IMR-90 (cell line): ENCODE results near the gene DENND5A. TPM values are rescaled to one million over a fixed set of nuclear protein-coding genes. Genes with fewer than 3 reads are reported as not detected.
"Not testable (repeated sequence)": the region's sequence is repeated elsewhere in the genome, so short reads cannot be mapped to it uniquely, and the experiment has no call there.

Source experiments
- ATAC-seq: fragments of 200-7000 bp; cut with Tn5 transposase; 2 replicates; pipeline ENCODE4 v1.9.1; 2020; ENCODE audit warnings: low read depth, mild to moderate bottlenecking, moderate library complexity
- BruUV-seq: library from RNA; stranded (reverse); fragments of 400-500 nt; replicated peaks from 2 replicates; lab custom pipeline; 2021; lab: Mats Ljungman, UMichigan
- CTCF ChIA-PET: fragments of 300-600 bp; formaldehyde crosslinking; extraction: SDS; loops from one replicate; lab custom pipeline; 2021; ENCODE audit warnings: antibody characterized with exemption; lab: Yijun Ruan, JAX
- POLR2A ChIA-PET: fragments of 300-600 bp; sonication (Branson Sonifier 250); formaldehyde crosslinking; loops from one replicate; lab custom pipeline; 2022; ENCODE audit warnings: antibody characterized with exemption; ENCODE audit not compliant: unreplicated experiment; lab: Charles Lee
- DNase-seq: peaks from one replicate; pipeline ENCODE4 v3.0.0; 2013
- H2AFZ ChIP-seq: replicated peaks from 2 replicates; pipeline ENCODE3; 2013; ENCODE audit warnings: low read length, mild to moderate bottlenecking; ENCODE audit not compliant: poor library complexity
- H2AK5ac ChIP-seq: 2 replicates; pipeline ENCODE4 v1.6.1; 2013; ENCODE audit warnings: low read depth, low read length, inconsistent platforms
- H2AK9ac ChIP-seq: replicated peaks from 2 replicates; pipeline ENCODE3; 2013; ENCODE audit warnings: mild to moderate bottlenecking, low read depth, low read length, moderate library complexity; ENCODE audit not compliant: poor library complexity
- H2BK120ac ChIP-seq: 2 replicates; pipeline ENCODE4 v1.6.1; 2013; ENCODE audit warnings: low read depth, low read length, inconsistent platforms
- H2BK15ac ChIP-seq: 3 replicates; pipeline ENCODE4 v1.6.1; 2013; ENCODE audit warnings: low read depth, low read length, inconsistent platforms
- H2BK20ac ChIP-seq: 2 replicates; pipeline ENCODE4 v1.6.1; 2013; ENCODE audit warnings: low read depth, mild to moderate bottlenecking, inconsistent platforms, low read length, moderate library complexity
- H2BK5ac ChIP-seq: 2 replicates; pipeline ENCODE4 v1.6.1; 2013; ENCODE audit warnings: mild to moderate bottlenecking, low read depth, low read length, inconsistent platforms; ENCODE audit not compliant: poor library complexity, severe bottlenecking
- H3K14ac ChIP-seq: replicated peaks from 2 replicates; pipeline ENCODE4 v1.6.1; 2013; ENCODE audit warnings: low read depth, low read length, inconsistent platforms
- H3K18ac ChIP-seq: 2 replicates; pipeline ENCODE4 v1.6.1; 2013; ENCODE audit warnings: low read depth, low read length, control low read depth
- H3K23ac ChIP-seq: 2 replicates; pipeline ENCODE4 v1.6.1; 2013; ENCODE audit warnings: low read depth, low read length, inconsistent platforms
- H3K27ac ChIP-seq: 2 replicates; pipeline ENCODE4 v1.5.1; 2013; ENCODE audit warnings: mild to moderate bottlenecking, control low read depth, low read length; ENCODE audit not compliant: insufficient read depth
- H3K27me3 ChIP-seq: 2 replicates; pipeline ENCODE4 v1.6.1; 2013; ENCODE audit warnings: low read length; ENCODE audit not compliant: control insufficient read depth, insufficient read depth
- H3K36me3 ChIP-seq: 2 replicates; pipeline ENCODE4 v1.6.1; 2013; ENCODE audit warnings: low read length, mixed read lengths; ENCODE audit not compliant: control insufficient read depth, insufficient read depth
- H3K4ac ChIP-seq: 2 replicates; pipeline ENCODE4 v1.6.1; 2013; ENCODE audit warnings: low read depth, low read length, inconsistent platforms
- H3K4me1 ChIP-seq: 2 replicates; pipeline ENCODE4 v1.6.1; 2013; ENCODE audit warnings: low read length, mixed read lengths; ENCODE audit not compliant: control insufficient read depth, insufficient read depth
- H3K4me2 ChIP-seq: 2 replicates; pipeline ENCODE4 v1.6.1; 2013; ENCODE audit warnings: low read depth, mild to moderate bottlenecking, control low read depth, low read length, moderate library complexity
- H3K4me3 ChIP-seq: 2 replicates; pipeline ENCODE4 v1.5.1; 2013; ENCODE audit warnings: low read depth, mild to moderate bottlenecking, control low read depth, low read length, moderate library complexity; ENCODE audit not compliant: insufficient read depth
- H3K56ac ChIP-seq: 2 replicates; pipeline ENCODE4 v1.6.1; 2013; ENCODE audit warnings: low read length, inconsistent platforms; ENCODE audit not compliant: insufficient read depth; ENCODE audit errors: extremely low read depth
- H3K79me1 ChIP-seq, 2 experiments: 2 replicates each; pipeline ENCODE4 v1.6.1; 2013; ENCODE audit warnings: low read length in 2 of 2, inconsistent platforms in 1 of 2, low read depth in 1 of 2
- H3K9ac ChIP-seq: 2 replicates; pipeline ENCODE4 v1.6.1; 2013; ENCODE audit warnings: low read depth, low read length, control low read depth
- H3K9me1 ChIP-seq: 2 replicates; pipeline ENCODE4 v1.6.1; 2013; ENCODE audit warnings: low read length, inconsistent platforms; ENCODE audit not compliant: insufficient read depth
- H3K9me3 ChIP-seq: 2 replicates; pipeline ENCODE4 v1.6.1; 2013; ENCODE audit warnings: low read length; ENCODE audit not compliant: control insufficient read depth, insufficient read depth
- H4K20me1 ChIP-seq: 2 replicates; pipeline ENCODE4 v1.6.1; 2013; ENCODE audit warnings: low read length, inconsistent platforms; ENCODE audit not compliant: insufficient read depth
- H4K5ac ChIP-seq: 2 replicates; pipeline ENCODE4 v1.6.1; 2013; ENCODE audit warnings: mild to moderate bottlenecking, low read depth, low read length, control low read depth
- H4K8ac ChIP-seq, 2 experiments: 2 replicates each; pipeline ENCODE4 v1.6.1; 2013; ENCODE audit warnings: low read depth in 2 of 2, low read length in 2 of 2, control low read depth in 1 of 2, inconsistent platforms in 1 of 2
- H4K91ac ChIP-seq: 2 replicates; pipeline ENCODE4 v1.6.1; 2013; ENCODE audit warnings: low read depth, low read length, inconsistent platforms; ENCODE audit not compliant: insufficient read depth
- NFE2L2 ChIP-seq: fragments of 150-350 bp; IDR thresholded peaks from 2 replicates; pipeline ENCODE4 v1.6.1; 2016; ENCODE audit warnings: low read depth, mild to moderate bottlenecking, low read length
- POLR2A ChIP-seq: IDR thresholded peaks from 2 replicates; pipeline ENCODE4 v1.6.1; 2012; ENCODE audit warnings: mild to moderate bottlenecking, low read depth, low read length
- WGBS, 2 experiments: methylation state at CpG; one replicate each; pipeline versions ENCODE4 v1.1.5 to v1.1.7; 2013; ENCODE audit warnings: missing lambda C conversion rate in 2 of 2; ENCODE audit not compliant: insufficient read length in 1 of 2; ENCODE audit errors: extremely low coverage in 2 of 2; 5-methylcytosine and 5-hydroxymethylcytosine counted together
- dilution Hi-C: fragments of 300-500 bp; cut with HindIII; formaldehyde crosslinking; loops from one replicate; pipeline ENCODE4 v1.14.3; 2018; ENCODE audit warnings: low sequenced_read_pairs; ENCODE audit not compliant: unreplicated experiment
- in situ Hi-C: fragments of 300-500 bp; cut with MboI; formaldehyde crosslinking; loops from 3 replicates; pipeline ENCODE4 v1.14.3; 2019; ENCODE audit warnings: low sequenced_read_pairs, inconsistent platforms, mixed read lengths
- intact Hi-C: fragments of 100-400 bp; cut with micrococcal nuclease; formaldehyde crosslinking; loops from 2 replicates; pipeline ENCODE4 v1.10.0; 2022
- polyA plus RNA-seq, 3 experiments: library from polyadenylated mRNA; depleted of rRNA; stranded (reverse); fragments of >200 nt; gene quantifications; 2 replicates each; pipeline ENCODE4 v1.2.3, GENCODE V29; 2012; ENCODE audit warnings: low replicate concordance in 1 of 3
- total RNA-seq: library from RNA; depleted of rRNA; stranded (reverse); fragments of >200 nt; gene quantifications from 2 replicates; pipeline ENCODE4 v1.2.3, GENCODE V29; 2012

Gene DENND5A
- total and polyA plus RNA-seq, 2 of the 4 experiments (the other 2 are of a cell fraction), result 179 to 192 TPM

DNA sequence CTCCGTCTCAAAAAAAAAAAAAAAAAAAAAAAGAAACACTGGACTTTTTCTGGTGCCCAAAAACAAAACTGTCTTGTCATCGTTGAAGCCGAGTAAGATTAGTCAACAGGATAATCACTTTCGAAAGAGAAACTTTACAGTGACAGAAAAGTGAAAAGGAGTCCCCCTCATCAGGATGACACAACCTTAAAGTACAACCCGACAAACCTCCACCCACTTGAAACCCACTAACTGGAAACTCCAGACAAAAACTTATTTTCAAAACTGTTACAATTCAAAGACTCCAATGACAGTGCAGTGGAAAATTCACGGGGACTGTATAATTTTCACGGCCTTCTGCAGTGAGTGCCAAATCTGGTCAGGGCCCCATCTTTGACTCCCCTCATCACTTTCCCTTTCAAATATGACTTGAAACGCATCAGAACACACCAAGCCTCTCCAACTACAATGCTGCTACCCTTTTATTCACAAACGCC lies 1.3 kb downstream of the DENND5A start:
- peak overlapping the region; percentile 54; the same call in 1 of the 2 replicates for H4K91ac ChIP-seq
- no TSS peak for BruUV-seq
- peak overlapping the region; percentile 26; the same call in 1 of the 2 replicates for H4K5ac ChIP-seq
- ChIA-PET CTCF (interaction anchor here (0.7 kb wide), 1 partner anchor 15 kb away, joined by 3 read pairs; no protein-coding TSS in a partner anchor), POLR2A (no interaction called here)
- peak overlapping the region; percentile 79 for H2AK9ac ChIP-seq
- dilution Hi-C loops, result no loop called here
- no peaks in the 10 kb centered on the region for H3K27me3 ChIP-seq
- no peak for TF ChIP-seq POLR2A
- peak; percentile 67 for TF ChIP-seq NFE2L2
- peak overlapping the region; percentile 92 for H3K4me2 ChIP-seq
- DNase-seq (peak; percentile 30), ATAC-seq (no peak; the same call in 1 of the 2 replicates)
- no peaks in the 10 kb centered on the region for H3K9me3 ChIP-seq
- in situ Hi-C loops, result no loop called here
- H3K9me1 ChIP-seq, result peaks cover 4% of the 10 kb centered on the region; the same call in 1 of the 2 replicates
- peak overlapping the region; percentile 90 for H3K9ac ChIP-seq
- peak overlapping the region; percentile 62; the same call in 1 of the 2 replicates for H3K4ac ChIP-seq
- H2AK5ac ChIP-seq, result peak overlapping the region; percentile 6; the same call in 1 of the 2 replicates
- WGBS, 2 experiments, result 0% methylated on average over 3 of the region's 9 CpGs; no CpG with 5 or more reads in 1 of the 2 experiments
- no peaks in the 10 kb centered on the region for H3K36me3 ChIP-seq
- no peak overlapping the region for H2BK120ac ChIP-seq
- peak overlapping the region; percentile 37 to 74; a peak in 3 of 4 replicates for H4K8ac ChIP-seq
- peaks cover 44% of the 10 kb centered on the region for H4K20me1 ChIP-seq
- peak overlapping the region; percentile 90 for H2AFZ ChIP-seq
- H3K27ac ChIP-seq, result peak overlapping the region; percentile 91
- peak overlapping the region; percentile 32; the same call in 1 of the 3 replicates for H2BK15ac ChIP-seq
- no peak overlapping the region for H2BK20ac ChIP-seq
- peaks cover 3 to 36% of the 10 kb centered on the region in 2 experiments; a peak in 3 of 4 replicates for H3K79me1 ChIP-seq
- intact Hi-C loops, result loop anchor here (5.0 to 10.0 kb wide), 3 partner anchors 57 to 241 kb away; no protein-coding TSS in a partner anchor
- H3K23ac ChIP-seq, result peak overlapping the region; percentile 94
- peaks cover 10% of the 10 kb centered on the region for H3K4me1 ChIP-seq
- H3K14ac ChIP-seq, result peak overlapping the region; percentile 97
- peak overlapping the region; percentile 73 for H2BK5ac ChIP-seq
- peak overlapping the region; percentile 82 for H3K56ac ChIP-seq
- H3K18ac ChIP-seq, result peak overlapping the region; percentile 53; the same call in 1 of the 2 replicates
- peak overlapping the region; percentile 69 for H3K4me3 ChIP-seq

DNA sequence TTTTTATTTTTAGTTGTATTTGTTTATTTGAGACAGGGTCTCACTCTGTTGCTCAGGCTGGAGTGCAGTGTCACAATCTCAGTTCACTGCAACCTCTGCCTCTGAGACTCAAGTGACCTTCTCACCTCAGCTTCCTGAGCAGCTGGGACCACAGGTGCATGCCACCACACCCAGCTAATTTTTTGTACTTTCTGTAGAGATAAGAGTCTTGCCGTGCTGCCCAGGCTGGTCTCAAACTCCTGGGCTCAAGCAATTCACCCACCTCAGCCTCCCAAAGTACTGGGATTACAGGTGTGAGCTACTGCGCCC lies 4.4 kb downstream of the DENND5A start:
- BruUV-seq, H3K14ac ChIP-seq, H3K4me3 ChIP-seq, H3K27ac ChIP-seq, H4K91ac ChIP-seq, POLR2A ChIA-PET, H2AFZ ChIP-seq, ATAC-seq, H3K18ac ChIP-seq, H3K4me1 ChIP-seq, H3K4ac ChIP-seq, H2AK9ac ChIP-seq, H3K56ac ChIP-seq, in situ Hi-C loops, H3K36me3 ChIP-seq, dilution Hi-C loops, H3K23ac ChIP-seq, H2BK5ac ChIP-seq, H4K8ac ChIP-seq, H2BK15ac ChIP-seq, H3K4me2 ChIP-seq, H2BK20ac ChIP-seq, H3K9ac ChIP-seq, H4K5ac ChIP-seq, H3K27me3 ChIP-seq, H3K9me3 ChIP-seq, DNase-seq, H2BK120ac ChIP-seq, H2AK5ac ChIP-seq, H3K9me1 ChIP-seq: not testable (repeated sequence)
- Histone ChIP-seq H3K79me1 (peaks cover 3 to 50% of the 10 kb centered on the region in 2 experiments; a peak in 3 of 4 replicates), H4K20me1 (peaks cover 64% of the 10 kb centered on the region)
- CTCF ChIA-PET, result interaction anchor here (0.6 to 0.7 kb wide), 3 partner anchors 13 to 86 kb away, joined by 3 to 7 read pairs (median 3); no protein-coding TSS in a partner anchor
- intact Hi-C loops, result loop anchor here (5.0 to 10.0 kb wide), 3 partner anchors 53 to 244 kb away; no protein-coding TSS in a partner anchor
- WGBS, 2 experiments, result no CpG with 5 or more reads among the region's 2 CpGs
